B cell (primary cell): ENCODE results near the gene CEP41.

Experiments used
- CTCF ChIP-seq: fragments of 200-600 bp; IDR thresholded peaks from one replicate; pipeline ENCODE4 v1.8.0; 2022; ENCODE audit warnings: antibody characterized with exemption, mild to moderate bottlenecking
- EZH2 ChIP-seq: IDR thresholded peaks from 2 replicates; pipeline ENCODE4 v1.6.1; 2012; ENCODE audit warnings: borderline replicate concordance, low read depth, mild to moderate bottlenecking, moderate library complexity, low read length; ENCODE audit not compliant: insufficient read depth, poor library complexity, severe bottlenecking

- TF ChIP-seq CTCF: no peak
- TF ChIP-seq EZH2: no peak
Observed at GRCh38 chr7:130379532-130379920, 61.3 kb downstream of the CEP41 start.
